SK-N-SH treated with all-trans-retinoic acid at 6 μM for 48 hours (cell line): ENCODE results near the gene SPRR5.

Experiments
- ARNTL ChIP-seq: fragments of 450-650 bp; formaldehyde crosslinking; IDR thresholded peaks from 2 replicates; pipeline ENCODE4 v1.5.0; 2020; ENCODE audit warnings: low read depth, mild to moderate bottlenecking, moderate library complexity, borderline replicate concordance
- CSDC2 ChIP-seq: fragments of 250-450 bp; sonication (Bioruptor Pico); IDR thresholded peaks from 2 replicates; pipeline ENCODE4 v1.5.0; 2020; ENCODE audit warnings: mild to moderate bottlenecking, moderate library complexity
- ISL1 ChIP-seq: fragments of 250-450 bp; sonication (Bioruptor Pico); IDR thresholded peaks from 2 replicates; pipeline ENCODE4 v2.1.2; 2022; ENCODE audit warnings: mild to moderate bottlenecking, moderate library complexity
- OSR1 ChIP-seq: fragments of 250-450 bp; sonication (Bioruptor Pico); IDR thresholded peaks from 2 replicates; pipeline ENCODE4 v1.8.0; 2022; ENCODE audit warnings: moderate library complexity, mild to moderate bottlenecking, inconsistent platforms
- PATZ1 ChIP-seq: fragments of 250-450 bp; sonication (Bioruptor Pico); IDR thresholded peaks from 2 replicates; pipeline ENCODE4 v1.8.0; 2020; ENCODE audit warnings: mild to moderate bottlenecking, moderate library complexity, borderline replicate concordance
- PPARA ChIP-seq: fragments of 250-450 bp; sonication (Bioruptor Pico); IDR thresholded peaks from 2 replicates; pipeline ENCODE4 v1.5.0; 2020; ENCODE audit warnings: mild to moderate bottlenecking, borderline replicate concordance
- RARB ChIP-seq: fragments of 250-450 bp; sonication (Bioruptor Pico); IDR thresholded peaks from 2 replicates; pipeline ENCODE4 v1.8.0; 2021; ENCODE audit warnings: mild to moderate bottlenecking, moderate library complexity
- SNAI2 ChIP-seq: fragments of 250-450 bp; sonication (Bioruptor Pico); IDR thresholded peaks from 2 replicates; pipeline ENCODE4 v1.5.0; 2020; ENCODE audit warnings: mild to moderate bottlenecking, moderate library complexity
- TOX ChIP-seq: fragments of 250-450 bp; sonication (Bioruptor Pico); IDR thresholded peaks from 2 replicates; pipeline ENCODE4 v1.8.0; 2021; ENCODE audit warnings: mild to moderate bottlenecking, moderate library complexity, borderline replicate concordance
- TSHZ2 ChIP-seq: fragments of 250-450 bp; sonication (Bioruptor Pico); IDR thresholded peaks from 2 replicates; pipeline ENCODE4 v1.5.0; 2020; ENCODE audit warnings: mild to moderate bottlenecking, moderate library complexity
- ZC3H10 ChIP-seq: fragments of 250-450 bp; sonication (Bioruptor Pico); IDR thresholded peaks from 2 replicates; pipeline ENCODE4 v1.5.1; 2021; ENCODE audit warnings: mild to moderate bottlenecking, moderate library complexity
- ZFP3 ChIP-seq: fragments of 250-450 bp; sonication (Bioruptor Pico); IDR thresholded peaks from 2 replicates; pipeline ENCODE4 v1.5.0; 2020; ENCODE audit warnings: mild to moderate bottlenecking, moderate library complexity
- TF ChIP-seq, protein P1 (sequence below): fragments of 250-450 bp; sonication (Bioruptor Pico); IDR thresholded peaks from 2 replicates; pipeline ENCODE4 v1.5.1; 2020; ENCODE audit warnings: low read depth, mild to moderate bottlenecking, moderate library complexity

DNA sequence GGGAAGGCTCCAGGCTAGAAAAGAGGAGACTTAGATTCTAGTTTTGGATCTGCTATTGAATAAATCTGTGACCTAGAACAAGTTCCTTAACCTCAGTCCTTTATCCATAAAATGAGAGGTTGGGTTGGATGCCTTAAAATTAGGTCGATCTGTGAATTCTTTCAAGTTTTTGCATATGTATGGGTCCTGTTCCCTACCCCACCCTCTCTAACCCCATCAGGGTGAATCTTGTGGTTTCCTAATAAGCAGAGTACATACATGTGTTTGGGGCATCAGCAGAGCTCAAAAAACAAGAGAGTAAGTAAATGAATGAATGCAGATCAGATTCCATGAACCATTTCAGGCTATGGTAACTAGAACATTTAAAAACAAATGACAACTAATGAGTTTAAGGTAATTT, 29.7 kb downstream of the SPRR5 start:
- TF ChIP-seq PATZ1 (CRISPR knock-in tag) (no peak), ZC3H10 (CRISPR knock-in tag) (no peak), CSDC2 (CRISPR knock-in tag) (no peak), ZFP3 (CRISPR knock-in tag) (no peak), TSHZ2 (CRISPR knock-in tag) (no peak), PPARA (CRISPR knock-in tag) (no peak), ARNTL (CRISPR knock-in tag) (no peak), SNAI2 (CRISPR knock-in tag) (no peak), RARB (no peak), TOX (CRISPR knock-in tag) (no peak), ISL1 (CRISPR knock-in tag) (no peak), OSR1 (no peak)
- TF ChIP-seq, protein P1, sequence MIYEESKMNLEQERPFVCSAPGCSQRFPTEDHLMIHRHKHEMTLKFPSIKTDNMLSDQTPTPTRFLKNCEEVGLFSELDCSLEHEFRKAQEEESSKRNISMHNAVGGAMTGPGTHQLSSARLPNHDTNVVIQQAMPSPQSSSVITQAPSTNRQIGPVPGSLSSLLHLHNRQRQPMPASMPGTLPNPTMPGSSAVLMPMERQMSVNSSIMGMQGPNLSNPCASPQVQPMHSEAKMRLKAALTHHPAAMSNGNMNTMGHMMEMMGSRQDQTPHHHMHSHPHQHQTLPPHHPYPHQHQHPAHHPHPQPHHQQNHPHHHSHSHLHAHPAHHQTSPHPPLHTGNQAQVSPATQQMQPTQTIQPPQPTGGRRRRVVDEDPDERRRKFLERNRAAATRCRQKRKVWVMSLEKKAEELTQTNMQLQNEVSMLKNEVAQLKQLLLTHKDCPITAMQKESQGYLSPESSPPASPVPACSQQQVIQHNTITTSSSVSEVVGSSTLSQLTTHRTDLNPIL = no peak
